GM10266 (cell line): ENCODE data around the gene PSMD7.

Experiments
- DNase-seq: peaks from one replicate; pipeline ENCODE4 v3.0.0; 2012; ENCODE audit errors: extremely low spot score
- CTCF ChIP-seq: IDR thresholded peaks from 2 replicates; pipeline ENCODE4 v1.5.1; 2012; ENCODE audit warnings: mild to moderate bottlenecking, low read depth; ENCODE audit not compliant: control insufficient read depth, insufficient read depth; ENCODE audit errors: missing control alignments

PSMD7 gene

GRCh38 chr16:74296432-74297144 is at the start of gene PSMD7:
Gene PSMD7, plus strand, starts transcription at chr16:74296814. Its CDS starts 101 bp downstream, at chr16:74296915.
- DNase-seq, result peak; percentile 82
- TF ChIP-seq CTCF, result no peak

- DNase-seq, result no peak
- no peak for TF ChIP-seq CTCF
These were observed 47.4 kb upstream of the PSMD7 start for GRCh38 chr16:74249254-74249653.

GRCh38 chr16:74249846-74250245 is 46.8 kb upstream of the PSMD7 start:
- no peak for TF ChIP-seq CTCF
- no peak for DNase-seq

- DNase-seq, result no peak
- no peak for TF ChIP-seq CTCF
These were observed 44.3 kb upstream of the PSMD7 start for GRCh38 chr16:74252329-74252728.

GRCh38 chr16:74253161-74253938 is 43.3 kb upstream of the PSMD7 start:
- no peak for TF ChIP-seq CTCF
- DNase-seq, result no peak

GRCh38 chr16:74257061-74257460 is 39.6 kb upstream of the PSMD7 start:
- DNase-seq, result no peak
- no peak for TF ChIP-seq CTCF

GRCh38 chr16:74261068-74261467 is 35.5 kb upstream of the PSMD7 start:
- no peak for TF ChIP-seq CTCF
- DNase-seq, result no peak
